Measurements from ENCODE around the gene AIFM1. TPM values are rescaled to one million over a fixed set of nuclear protein-coding genes. Genes with fewer than 3 reads are reported as not detected.
"Not testable (repeated sequence)": the region's sequence is repeated elsewhere in the genome, so short reads cannot be mapped to it uniquely, and the experiment has no call there.

AIFM1 gene
- polyA plus RNA-seq, 1 donor = 21.3 TPM

GRCh38 chrX:130119312-130119898, 46.2 kb downstream of the AIFM1 start:
- no peak for DNase-seq (ENCODE audit: low read depth)

GRCh38 chrX:130118441-130119311, 47.0 kb downstream of the AIFM1 start:
- no peak for DNase-seq (ENCODE audit: low read depth)

DNA sequence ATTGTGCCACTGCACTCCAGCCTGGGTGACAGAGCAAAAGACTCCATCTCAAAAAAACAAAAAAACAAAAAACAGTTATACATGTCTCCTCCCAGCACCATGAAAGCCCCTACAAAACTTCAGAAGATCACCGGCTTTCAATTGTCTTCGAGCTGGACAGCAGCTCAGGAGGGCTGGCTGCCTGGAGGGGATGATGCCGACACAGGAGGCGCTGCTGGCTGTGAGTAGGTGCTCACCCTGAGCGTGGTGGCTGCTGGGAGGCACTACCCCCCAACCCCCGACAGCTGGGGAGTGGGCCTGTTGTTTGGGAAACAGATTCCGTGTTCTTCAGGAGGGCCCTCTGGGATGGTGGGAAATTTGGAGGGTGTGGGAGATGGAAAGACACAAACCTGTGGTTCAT, 48.5 kb downstream of the AIFM1 start:
- no peak for DNase-seq (ENCODE audit: low read depth)

GRCh38 chrX:130115119-130115885, 50.3 kb downstream of the AIFM1 start:
- DNase-seq (ENCODE audit: low read depth) = not testable (repeated sequence)

- no peak for DNase-seq (ENCODE audit: low read depth)
Measured at GRCh38 chrX:130114141-130114588, 51.5 kb downstream of the AIFM1 start.

GRCh38 chrX:130111220-130112154, 54.2 kb downstream of the AIFM1 start:
- DNase-seq (ENCODE audit: low read depth) = no peak

- DNase-seq (ENCODE audit: low read depth) = no peak
Measured at GRCh38 chrX:130110379-130111219, 55.0 kb downstream of the AIFM1 start, which contains the start of gene ELF4. TSS of gene ELF4 (minus strand) at chrX:130110497. CDS start at chrX:130081330, 29,167 bp downstream.

- DNase-seq (ENCODE audit: low read depth) = no peak
Measured at GRCh38 chrX:130109429-130110378, 55.9 kb downstream of the AIFM1 start.

GRCh38 chrX:130108647-130109428, 56.8 kb downstream of the AIFM1 start:
- DNase-seq (ENCODE audit: low read depth) = no peak

- DNase-seq (ENCODE audit: low read depth) = no peak
Measured at GRCh38 chrX:130106071-130106470, 59.6 kb downstream of the AIFM1 start.

GRCh38 chrX:130105244-130105643, 60.4 kb downstream of the AIFM1 start:
- DNase-seq (ENCODE audit: low read depth) = no peak

DNA sequence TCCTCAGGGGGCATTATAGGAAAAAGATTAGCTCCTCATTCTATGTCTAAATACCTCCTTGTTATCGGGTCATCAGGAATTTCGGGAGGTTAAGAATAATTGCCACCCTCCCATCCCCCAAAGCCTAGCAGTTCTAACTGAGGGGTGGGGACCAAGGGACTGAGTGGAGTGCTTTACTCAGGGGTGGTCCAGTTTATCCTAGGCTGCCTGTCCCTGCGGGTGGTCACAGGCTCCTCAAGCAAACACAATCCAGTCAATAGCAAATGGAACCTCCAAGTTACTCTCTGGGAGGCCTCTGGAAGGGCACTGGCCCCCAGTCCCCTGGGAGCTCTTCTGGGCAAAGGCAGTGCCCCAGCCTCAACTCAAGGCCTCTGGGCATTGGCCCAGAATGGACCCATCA, 62.0 kb downstream of the AIFM1 start:
- DNase-seq (ENCODE audit: low read depth) = no peak

- DNase-seq (ENCODE audit: low read depth) = no peak
Measured at GRCh38 chrX:130100180-130100579, 65.5 kb downstream of the AIFM1 start.

GRCh38 chrX:130098210-130098552, 67.5 kb downstream of the AIFM1 start:
- DNase-seq (ENCODE audit: low read depth) = no peak

DNA sequence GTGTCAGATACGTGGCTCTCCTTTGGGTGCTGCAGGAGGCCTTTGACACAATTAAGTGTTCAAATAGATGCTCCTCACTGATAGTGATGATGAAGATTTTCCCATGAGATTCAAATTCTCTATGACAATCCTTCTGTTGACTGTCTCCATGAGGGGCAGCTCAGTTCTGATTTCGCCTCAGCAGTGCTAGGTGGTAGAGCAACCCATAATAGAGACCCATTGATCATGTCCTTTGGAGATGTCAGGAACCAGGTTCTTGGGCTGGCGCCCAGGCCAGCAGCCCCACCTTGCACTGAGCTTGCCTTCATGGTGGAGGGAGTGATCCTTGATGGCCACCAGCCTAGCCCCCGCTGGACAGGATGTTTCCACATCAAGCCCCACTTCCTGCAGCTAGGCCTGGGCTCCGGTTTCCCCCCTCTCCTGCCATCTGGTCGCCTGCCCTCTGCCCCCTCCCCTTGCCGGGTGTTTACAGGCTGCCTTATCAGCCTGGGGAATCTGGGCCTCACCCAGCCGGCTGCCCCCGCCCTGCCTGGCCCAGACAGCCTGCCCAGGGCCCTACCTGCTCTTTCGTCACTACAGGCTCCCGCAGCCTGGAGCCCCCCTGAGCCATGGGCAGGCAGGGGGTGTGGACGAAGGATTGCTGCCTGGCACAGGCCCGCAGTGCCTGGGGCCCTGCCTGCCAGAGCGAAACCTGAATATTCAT, 68.0 kb downstream of the AIFM1 start:
- DNase-seq (ENCODE audit: low read depth) = no peak

DNA sequence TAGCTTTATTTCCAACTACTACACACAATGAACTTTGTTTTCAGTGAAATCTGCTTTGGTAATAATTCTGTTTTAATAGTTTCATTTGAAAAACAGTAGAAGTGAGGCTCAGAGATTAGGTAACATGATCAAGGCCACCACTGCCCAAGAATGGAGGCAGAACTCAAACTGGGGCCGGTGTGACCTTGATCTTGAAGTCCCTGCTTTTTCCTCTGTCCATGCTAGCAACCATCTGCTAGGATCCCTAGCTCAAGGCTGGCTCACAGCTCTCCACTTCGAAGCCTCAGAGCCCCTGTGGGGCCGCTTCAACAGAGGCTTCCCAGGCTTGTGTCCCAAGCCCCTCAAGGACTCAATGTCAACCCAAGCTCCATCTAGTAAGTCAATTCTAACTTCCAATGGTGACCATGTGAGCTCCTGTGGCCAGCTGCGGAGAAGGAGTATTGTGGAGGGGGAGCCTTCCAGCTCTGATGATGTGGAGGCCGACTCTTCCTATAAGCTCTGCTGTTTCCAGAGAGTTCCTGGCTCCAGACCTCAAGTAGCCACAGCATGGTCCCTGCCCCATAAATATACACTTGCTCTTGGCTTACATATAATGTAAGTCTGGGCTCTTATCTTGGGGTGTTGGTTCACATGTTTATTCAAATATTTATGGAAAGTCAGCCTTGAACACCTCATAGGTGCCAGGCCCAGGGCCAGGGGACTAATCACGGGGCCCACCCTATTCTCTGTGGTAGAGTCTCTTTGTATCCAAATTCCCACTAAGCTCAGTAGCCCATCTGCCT, 70.2 kb downstream of the AIFM1 start:
- DNase-seq (ENCODE audit: low read depth) = no peak

GRCh38 chrX:130094696-130095095, 70.9 kb downstream of the AIFM1 start:
- no peak for DNase-seq (ENCODE audit: low read depth)

Data from forelimb muscle (tissue), 1 donor.